ENCODE measurements around the gene MED22.
A peak's percentile ranks its signal among the peaks of the same experiment; 100 is the strongest.

DNA sequence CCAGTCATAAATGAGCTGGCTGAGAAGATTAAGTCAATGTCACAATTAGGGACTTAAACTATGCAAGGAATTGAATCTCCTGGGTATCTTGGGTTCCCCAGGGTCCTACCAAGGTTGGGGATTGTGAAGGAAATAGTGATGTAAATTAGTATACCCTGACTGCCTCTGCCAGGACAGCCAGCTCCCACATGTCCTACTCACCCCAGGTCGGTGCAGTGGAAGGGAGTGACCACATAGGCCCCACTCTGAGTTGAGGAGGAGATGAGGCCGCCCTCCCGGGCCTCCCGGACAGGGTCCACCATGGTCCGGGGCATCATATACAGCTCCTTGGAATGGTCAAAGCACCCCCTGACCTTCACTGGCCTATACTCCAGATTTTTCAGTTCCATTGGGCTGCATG, 5.6 kb upstream of the MED22 start:
- TF ChIP-seq, protein P1, sequence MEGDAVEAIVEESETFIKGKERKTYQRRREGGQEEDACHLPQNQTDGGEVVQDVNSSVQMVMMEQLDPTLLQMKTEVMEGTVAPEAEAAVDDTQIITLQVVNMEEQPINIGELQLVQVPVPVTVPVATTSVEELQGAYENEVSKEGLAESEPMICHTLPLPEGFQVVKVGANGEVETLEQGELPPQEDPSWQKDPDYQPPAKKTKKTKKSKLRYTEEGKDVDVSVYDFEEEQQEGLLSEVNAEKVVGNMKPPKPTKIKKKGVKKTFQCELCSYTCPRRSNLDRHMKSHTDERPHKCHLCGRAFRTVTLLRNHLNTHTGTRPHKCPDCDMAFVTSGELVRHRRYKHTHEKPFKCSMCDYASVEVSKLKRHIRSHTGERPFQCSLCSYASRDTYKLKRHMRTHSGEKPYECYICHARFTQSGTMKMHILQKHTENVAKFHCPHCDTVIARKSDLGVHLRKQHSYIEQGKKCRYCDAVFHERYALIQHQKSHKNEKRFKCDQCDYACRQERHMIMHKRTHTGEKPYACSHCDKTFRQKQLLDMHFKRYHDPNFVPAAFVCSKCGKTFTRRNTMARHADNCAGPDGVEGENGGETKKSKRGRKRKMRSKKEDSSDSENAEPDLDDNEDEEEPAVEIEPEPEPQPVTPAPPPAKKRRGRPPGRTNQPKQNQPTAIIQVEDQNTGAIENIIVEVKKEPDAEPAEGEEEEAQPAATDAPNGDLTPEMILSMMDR (IDR thresholded peaks at IDR 0.05; ENCODE audit: insufficient read depth, low read length) = no peak
- TF ChIP-seq POLR2AphosphoS5 (IDR thresholded peaks at IDR 0.05; ENCODE audit: low read depth) = peak; percentile 41; the same call in 1 of the 2 replicates

Measured in HL-60 (cell line).